Peyer's patch (tissue), 4 donors: Measurements from ENCODE around the gene ITIH4. TPM values are rescaled to one million over a fixed set of nuclear protein-coding genes. Genes with fewer than 3 reads are reported as not detected.

Experiments
- DNase-seq, 3 donors: peaks; one replicate each; pipeline ENCODE4 v3.0.0-alpha.2; 2017 to 2019
- H3K27ac ChIP-seq, 4 donors: fragments of 200-600 bp; sonication (generic); one replicate each; pipeline ENCODE4 v1.5.1; 2016 to 2019
- H3K27me3 ChIP-seq, 2 donors: fragments of 200-600 bp; sonication (generic); one replicate each; pipeline ENCODE4 v1.5.1; 2019
- H3K36me3 ChIP-seq, 3 donors: fragments of 200-600 bp; sonication (generic); one replicate each; pipeline ENCODE4 v1.5.1; 2016 to 2019
- H3K4me1 ChIP-seq, 4 donors: fragments of 200-600 bp; sonication (generic); one replicate each; pipeline ENCODE4 v1.5.1; 2016 to 2019
- H3K4me3 ChIP-seq, 4 donors: fragments of 200-600 bp; sonication (generic); 1 replicate in 3 of 4; 2 replicates in 1 of 4; pipeline ENCODE4 v1.5.1; 2016 to 2019; ENCODE audit warnings: mild to moderate bottlenecking in 1 of 4
- H3K9me3 ChIP-seq, 4 donors: fragments of 200-600 bp; sonication (generic); one replicate each; pipeline ENCODE4 v1.5.1; 2016 to 2019; ENCODE audit warnings: mild to moderate bottlenecking in 1 of 4
- POLR2A ChIP-seq, 2 donors: fragments of 450-650 bp; IDR thresholded peaks; one replicate each; pipeline ENCODE4 v1.5.1; 2017; ENCODE audit warnings: antibody characterized with exemption in 2 of 2, mild to moderate bottlenecking in 2 of 2, moderate library complexity in 2 of 2
- total RNA-seq, 4 donors: library from RNA; depleted of rRNA; stranded (reverse); fragments of >200 nt; gene quantifications; one replicate each; pipeline ENCODE4 v1.1.0, GENCODE V29; 2016
- TF ChIP-seq, protein P1 (sequence below), 6 experiments: fragments of 450-650 bp in 4 of 6; fragments of 200-600 bp in 2 of 6; sonication (generic) in 1 of 6; IDR thresholded peaks; one replicate each; pipeline ENCODE4 v1.5.1; 2017 to 2019; ENCODE audit warnings: antibody characterized with exemption in 6 of 6, mild to moderate bottlenecking in 3 of 6, moderate library complexity in 1 of 6

ITIH4 gene
- total RNA-seq, 4 donors from 2014 or later = 1.1 to 19.8 (median 1.9) TPM

- no peak for DNase-seq
- H3K27ac ChIP-seq = no peak overlapping the region
- H3K9me3 ChIP-seq = no peaks in the 10 kb centered on the region
- H3K36me3 ChIP-seq = no peaks in the 10 kb centered on the region
- peaks cover 0 to 5% (median 0%) of the 10 kb centered on the region in 4 donors for H3K4me1 ChIP-seq
- TF ChIP-seq, protein P1, sequence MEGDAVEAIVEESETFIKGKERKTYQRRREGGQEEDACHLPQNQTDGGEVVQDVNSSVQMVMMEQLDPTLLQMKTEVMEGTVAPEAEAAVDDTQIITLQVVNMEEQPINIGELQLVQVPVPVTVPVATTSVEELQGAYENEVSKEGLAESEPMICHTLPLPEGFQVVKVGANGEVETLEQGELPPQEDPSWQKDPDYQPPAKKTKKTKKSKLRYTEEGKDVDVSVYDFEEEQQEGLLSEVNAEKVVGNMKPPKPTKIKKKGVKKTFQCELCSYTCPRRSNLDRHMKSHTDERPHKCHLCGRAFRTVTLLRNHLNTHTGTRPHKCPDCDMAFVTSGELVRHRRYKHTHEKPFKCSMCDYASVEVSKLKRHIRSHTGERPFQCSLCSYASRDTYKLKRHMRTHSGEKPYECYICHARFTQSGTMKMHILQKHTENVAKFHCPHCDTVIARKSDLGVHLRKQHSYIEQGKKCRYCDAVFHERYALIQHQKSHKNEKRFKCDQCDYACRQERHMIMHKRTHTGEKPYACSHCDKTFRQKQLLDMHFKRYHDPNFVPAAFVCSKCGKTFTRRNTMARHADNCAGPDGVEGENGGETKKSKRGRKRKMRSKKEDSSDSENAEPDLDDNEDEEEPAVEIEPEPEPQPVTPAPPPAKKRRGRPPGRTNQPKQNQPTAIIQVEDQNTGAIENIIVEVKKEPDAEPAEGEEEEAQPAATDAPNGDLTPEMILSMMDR (IDR thresholded peaks at IDR 0.05) = no peak
- TF ChIP-seq POLR2A (IDR thresholded peaks at IDR 0.05) = no peak
- no peak overlapping the region for H3K4me3 ChIP-seq
- no peaks in the 10 kb centered on the region for H3K27me3 ChIP-seq
Observed at GRCh38 chr3:52775877-52776276, 54.6 kb downstream of the ITIH4 start.

- DNase-seq = peak in 1 of 3 donors; percentile 48
- no peaks in the 10 kb centered on the region for H3K9me3 ChIP-seq
- H3K36me3 ChIP-seq = no peaks in the 10 kb centered on the region
- H3K27me3 ChIP-seq = no peaks in the 10 kb centered on the region
- H3K4me3 ChIP-seq = no peak overlapping the region
- peaks cover 0 to 5% (median 0%) of the 10 kb centered on the region in 4 donors for H3K4me1 ChIP-seq
- no peak for TF ChIP-seq POLR2A (IDR thresholded peaks at IDR 0.05)
- TF ChIP-seq, protein P1 (IDR thresholded peaks at IDR 0.05) = no peak
- no peak overlapping the region for H3K27ac ChIP-seq
Observed at GRCh38 chr3:52774901-52775864, 55.3 kb downstream of the ITIH4 start.

DNA sequence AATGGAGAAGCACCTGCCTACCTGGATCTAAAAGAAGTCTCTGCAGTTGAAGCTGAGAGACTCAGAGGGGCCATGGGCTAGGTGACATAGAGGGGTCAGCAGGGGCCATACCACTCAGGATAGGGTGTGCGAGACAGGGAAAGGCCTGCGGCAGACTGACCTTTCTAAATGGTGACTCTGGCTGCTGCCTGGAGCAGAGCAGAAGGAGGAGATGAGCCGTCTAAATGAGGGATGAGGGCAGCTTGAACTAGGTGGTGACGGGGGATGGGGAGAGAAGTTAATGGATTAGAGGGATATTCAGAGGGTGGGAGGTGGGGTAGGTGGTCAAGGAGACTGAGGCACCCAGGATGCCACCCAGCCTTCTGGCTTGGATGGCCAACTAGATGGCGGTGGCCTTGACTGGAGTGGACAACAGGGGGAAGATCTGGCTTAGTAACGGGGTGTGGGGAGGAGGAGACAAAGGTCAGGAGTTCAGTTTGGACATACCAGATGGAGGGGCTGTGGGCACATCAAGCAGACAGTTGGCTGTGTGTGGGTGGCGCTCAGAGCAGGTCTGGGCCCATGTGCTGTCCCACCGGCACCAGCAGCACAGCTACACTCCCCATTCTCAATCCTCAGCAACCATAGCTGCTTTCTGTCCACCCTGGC, 56.3 kb downstream of the ITIH4 start:
- Histone ChIP-seq H3K36me3 (no peaks in the 10 kb centered on the region), H3K4me3 (no peak overlapping the region), H3K27ac (no peak overlapping the region), H3K4me1 (peaks cover 0 to 15% (median 3%) of the 10 kb centered on the region in 4 donors), H3K27me3 (no peaks in the 10 kb centered on the region), H3K9me3 (no peaks in the 10 kb centered on the region)
- TF ChIP-seq, protein P1 (IDR thresholded peaks at IDR 0.05) = no peak
- no peak for TF ChIP-seq POLR2A (IDR thresholded peaks at IDR 0.05)
- DNase-seq = no peak

- Histone ChIP-seq H3K27me3 (no peaks in the 10 kb centered on the region), H3K4me1 (peaks cover 0 to 16% (median 3%) of the 10 kb centered on the region in 4 donors), H3K36me3 (no peaks in the 10 kb centered on the region), H3K9me3 (no peaks in the 10 kb centered on the region), H3K27ac (no peak overlapping the region), H3K4me3 (no peak overlapping the region)
- TF ChIP-seq POLR2A (IDR thresholded peaks at IDR 0.05) = no peak
- TF ChIP-seq, protein P1 (IDR thresholded peaks at IDR 0.05) = no peak
- no peak for DNase-seq
Observed at GRCh38 chr3:52773361-52774065, 57.0 kb downstream of the ITIH4 start.

- H3K27ac ChIP-seq = peak overlapping the region in 2 of 4 donors; percentile 71 to 79
Observed at GRCh38 chr3:52771702-52772101, 58.8 kb downstream of the ITIH4 start.

More at GRCh38 chr3:52771702-52772101, 58.8 kb downstream of the ITIH4 start:
- Histone ChIP-seq H3K9me3 (no peaks in the 10 kb centered on the region), H3K27me3 (no peaks in the 10 kb centered on the region), H3K36me3 (peaks cover 0 to 6% (median 0%) of the 10 kb centered on the region in 3 donors), H3K4me3 (no peak overlapping the region), H3K4me1 (peaks cover 0 to 16% (median 3%) of the 10 kb centered on the region in 4 donors)
- TF ChIP-seq, protein P1 (IDR thresholded peaks at IDR 0.05) = no peak
- no peak for DNase-seq
